ENCODE results near the gene SPRY1. TPM values are rescaled to one million over a fixed set of nuclear protein-coding genes. Genes with fewer than 3 reads are reported as not detected.

Gene SPRY1
- total and polyA plus RNA-seq, 2 of the 8 experiments (the other 6 are each of a cell fraction or from before 2014, with no cell fraction given), result 11.7 to 56.2 TPM

DNA sequence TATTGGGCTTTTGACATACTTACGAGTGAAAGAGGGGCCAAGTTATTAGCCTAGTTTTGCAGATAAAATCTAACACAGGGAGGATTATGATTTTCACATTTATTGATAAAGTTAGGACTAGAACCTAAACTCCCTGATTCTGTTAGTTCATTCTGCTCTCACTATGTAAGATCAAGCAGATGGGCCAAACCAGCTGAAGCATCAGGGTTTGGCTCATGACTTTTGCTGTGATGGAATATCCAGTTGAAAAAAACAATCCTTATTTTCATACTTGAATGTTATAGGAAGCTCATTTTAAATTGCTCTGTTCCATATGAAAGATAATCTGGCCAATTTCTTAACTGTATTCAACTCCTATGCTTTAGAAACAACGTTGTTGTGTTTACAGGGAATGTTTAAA, 21.2 kb downstream of the SPRY1 start:
- peak overlapping the region; percentile 63; the same call in 1 of the 2 replicates for H2BK5ac ChIP-seq (ENCODE audit: low read depth, low read length)
- H3K4me2 ChIP-seq (ENCODE audit: insufficient read depth in 1 of 2, low read depth in 2 of 2, low read length in 2 of 2), result peak overlapping the region; percentile 26 to 54; a peak in 3 of 4 replicates
- H3K56ac ChIP-seq (replicated peaks; ENCODE audit: insufficient read length, low read depth, low read length), result peak overlapping the region; percentile 24
- no peaks in the 10 kb centered on the region for H3K9me3 ChIP-seq (ENCODE audit: insufficient read depth in 2 of 2, low read depth in 1 of 2, low read length in 1 of 2)
- H3K36me3 ChIP-seq (ENCODE audit: control insufficient read depth in 2 of 4, insufficient read depth in 4 of 4, low read length in 3 of 4), result no peaks in the 10 kb centered on the region
- H2BK20ac ChIP-seq (ENCODE audit: low read length), result peak overlapping the region; percentile 24; the same call in 1 of the 2 replicates
- ChIA-PET POLR2A (ENCODE audit: partially characterized antibody) (interaction anchor here (0.8 to 1.5 kb wide), 6 partner anchors 9 to 113 kb away, joined by 3 to 6 read pairs (median 3); partner anchors contain the start of gene SPRY1), CTCF (ENCODE audit: partially characterized antibody) (no interaction called here)
- peak overlapping the region; percentile 43 for H3K18ac ChIP-seq (ENCODE audit: extremely low read depth, low read length)
- peak overlapping the region; percentile 61; the same call in 1 of the 2 replicates for H3K27ac ChIP-seq (ENCODE audit: low read depth, low read length)
- FAIRE-seq, result no peak
- H2AK5ac ChIP-seq (ENCODE audit: low read depth, low read length), result no peak overlapping the region
- H3K27me3 ChIP-seq (replicated peaks in 1 of 4; ENCODE audit: control insufficient read depth in 3 of 4, extremely low read depth in 1 of 4, insufficient read depth in 3 of 4, low read length in 3 of 4), result no peaks in the 10 kb centered on the region
- WGBS, 2 experiments (ENCODE audit: extremely low coverage in 1 of 2, insufficient coverage in 1 of 2, insufficient read length in 1 of 2, insufficient replicate concordance in 2 of 2, low coverage in 1 of 2, low lambda C conversion rate in 2 of 2, missing lambda C conversion rate in 1 of 2), result 36% methylated on average over 2 of the region's 2 CpGs; no CpG with 5 or more reads in 1 of the 2 experiments
- no peak overlapping the region for H3K4ac ChIP-seq (replicated peaks; ENCODE audit: insufficient read length, low read depth, low read length)
- DNase-seq (ENCODE audit: low read depth in 1 of 2, low spot score in 2 of 2), result no peak
- peak overlapping the region; percentile 76 for H4K5ac ChIP-seq (ENCODE audit: insufficient read length, low read depth, low read length)
- peak overlapping the region in 1 of 4 experiments; percentile 39; a peak in 1 of 8 replicates for H3K4me3 ChIP-seq (ENCODE audit: extremely low read depth in 1 of 4, insufficient read depth in 2 of 4, low read depth in 3 of 4, low read length in 4 of 4)
- no peak overlapping the region; the same call in 1 of the 2 replicates for H2BK12ac ChIP-seq (ENCODE audit: low read depth, low read length)
- no peak overlapping the region for H2BK15ac ChIP-seq (ENCODE audit: low read length)
- H3K79me1 ChIP-seq (ENCODE audit: low read depth, low read length), result no peaks in the 10 kb centered on the region
- H3K23ac ChIP-seq (ENCODE audit: insufficient read length), result no peak overlapping the region
- TF ChIP-seq EGR1 (IDR thresholded peaks at IDR 0.05; ENCODE audit: borderline replicate concordance, low read depth, low read length) (no peak), SUZ12 (IDR thresholded peaks at IDR 0.05; ENCODE audit: low read length) (no peak), NRF1 (IDR thresholded peaks at IDR 0.05; ENCODE audit: low read depth, low read length) (no peak)
- H4K91ac ChIP-seq (replicated peaks; ENCODE audit: insufficient read length, low read length), result peak overlapping the region; percentile 75
- no peak overlapping the region for H4K8ac ChIP-seq (ENCODE audit: extremely low read depth, insufficient read depth, low read length)
- peak overlapping the region; percentile 94 for H2BK120ac ChIP-seq (replicated peaks; ENCODE audit: low read depth, low read length)
- H4K20me1 ChIP-seq (replicated peaks in 1 of 2; ENCODE audit: control insufficient read depth in 1 of 2, insufficient read depth in 2 of 2, low read length in 2 of 2), result no peaks in the 10 kb centered on the region
- no peak overlapping the region for H3K9ac ChIP-seq (replicated peaks in 1 of 4; ENCODE audit: extremely low read depth in 1 of 4, low read depth in 3 of 4, low read length in 3 of 4)
- no peaks in the 10 kb centered on the region for H3K23me2 ChIP-seq (ENCODE audit: low read depth, low read length)
- no peak overlapping the region for H3K14ac ChIP-seq (ENCODE audit: insufficient read length)
- H2AFZ ChIP-seq (ENCODE audit: low read length), result no peak overlapping the region
- H3K79me2 ChIP-seq (ENCODE audit: control insufficient read depth in 1 of 2, insufficient read depth in 2 of 2, low read length in 2 of 2), result no peaks in the 10 kb centered on the region
- peaks cover 4 to 26% (median 11%) of the 10 kb centered on the region in 4 experiments for H3K4me1 ChIP-seq (replicated peaks in 1 of 4; ENCODE audit: control insufficient read depth in 3 of 4, insufficient read depth in 4 of 4, low read length in 3 of 4)
